Stimulated activated memory B cell treated with anti-CD40 and anti-IgM and Interleukin-4, amounts not matched to agents 10 μg/mL and 1 μg/mL and 100 μg/mL, for 72 hours (primary cell): ENCODE measurements around the gene KPTN.

ENCODE experiments used
- ATAC-seq: fragments of 150-1000 bp; cut with Tn5 transposase; 2 replicates; pipeline ENCODE4 v1.10.0; 2021
- H3K27ac Mint-ChIP-seq: one replicate; pipeline ENCODE4 v1.8.0; 2022; ENCODE audit warnings: mild to moderate bottlenecking, mixed read lengths
- H3K27me3 Mint-ChIP-seq: one replicate; pipeline ENCODE4 v1.8.0; 2022; ENCODE audit warnings: mixed read lengths
- H3K36me3 Mint-ChIP-seq: one replicate; pipeline ENCODE4 v1.8.0; 2022; ENCODE audit warnings: mixed read lengths
- H3K4me1 Mint-ChIP-seq: one replicate; pipeline ENCODE4 v1.8.0; 2022; ENCODE audit warnings: mixed read lengths
- H3K4me3 Mint-ChIP-seq: one replicate; pipeline ENCODE4 v1.8.0; 2022; ENCODE audit warnings: mild to moderate bottlenecking, moderate library complexity, mixed read lengths
- H3K9me3 Mint-ChIP-seq: one replicate; pipeline ENCODE4 v1.8.0; 2022; ENCODE audit warnings: mixed read lengths

KPTN gene

GRCh38 chr19:47512183-47512947, 28.3 kb upstream of the KPTN start:
- H3K9me3 Mint-ChIP-seq: no peaks in the 10 kb centered on the region
- ATAC-seq: no peak
- H3K4me3 Mint-ChIP-seq: peak overlapping the region; percentile 99
- peaks cover 69% of the 10 kb centered on the region for H3K4me1 Mint-ChIP-seq
- peak overlapping the region; percentile 99 for H3K27ac Mint-ChIP-seq
- peaks cover 21% of the 10 kb centered on the region for H3K36me3 Mint-ChIP-seq
- no peaks in the 10 kb centered on the region for H3K27me3 Mint-ChIP-seq

- no peak for ATAC-seq
- Mint-ChIP-seq H3K27me3 (no peaks in the 10 kb centered on the region), H3K9me3 (no peaks in the 10 kb centered on the region), H3K4me3 (no peak overlapping the region), H3K36me3 (peaks cover 21% of the 10 kb centered on the region), H3K27ac (peak overlapping the region; percentile 99), H3K4me1 (peaks cover 65% of the 10 kb centered on the region)
These were observed 27.7 kb upstream of the KPTN start for GRCh38 chr19:47511681-47512080.

- ATAC-seq: no peak
- Mint-ChIP-seq H3K4me3 (no peak overlapping the region), H3K27me3 (no peaks in the 10 kb centered on the region), H3K27ac (no peak overlapping the region), H3K9me3 (no peaks in the 10 kb centered on the region), H3K4me1 (peaks cover 62% of the 10 kb centered on the region), H3K36me3 (peaks cover 21% of the 10 kb centered on the region)
These were observed 27.1 kb upstream of the KPTN start for GRCh38 chr19:47511128-47511517.

DNA sequence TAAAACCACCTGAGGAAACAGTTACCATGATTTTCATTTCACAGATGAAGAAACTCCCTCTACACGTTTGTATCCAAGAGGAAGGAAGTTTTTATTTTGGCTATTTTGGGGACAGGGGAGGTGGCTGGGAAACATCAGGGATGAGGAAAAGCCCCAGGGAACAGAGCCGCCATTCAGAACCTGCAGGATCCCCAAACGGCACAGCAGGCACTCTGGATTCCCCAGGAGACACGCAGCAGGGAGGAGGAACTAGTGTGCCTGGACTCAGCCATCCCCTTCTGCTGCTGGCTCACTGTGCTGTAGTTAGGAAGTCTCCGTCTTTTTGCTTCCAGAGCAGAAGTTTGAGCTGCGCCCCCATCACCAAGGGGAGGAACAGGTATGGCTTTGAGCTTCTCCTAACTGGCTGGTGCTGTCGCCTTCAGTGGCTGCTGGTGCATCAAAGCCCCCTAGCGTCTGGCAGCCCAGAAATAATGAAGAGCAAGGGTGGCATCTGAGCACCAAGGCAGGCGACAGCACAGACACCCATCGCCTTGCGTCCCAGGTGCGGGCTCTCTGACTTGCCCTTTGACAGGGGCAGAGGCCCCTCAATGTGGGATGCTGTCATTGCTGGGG, 26.6 kb upstream of the KPTN start:
- H3K27me3 Mint-ChIP-seq: no peaks in the 10 kb centered on the region
- H3K36me3 Mint-ChIP-seq: peaks cover 21% of the 10 kb centered on the region
- H3K4me3 Mint-ChIP-seq: no peak overlapping the region
- no peak for ATAC-seq
- peaks cover 57% of the 10 kb centered on the region for H3K4me1 Mint-ChIP-seq
- no peak overlapping the region for H3K27ac Mint-ChIP-seq
- no peaks in the 10 kb centered on the region for H3K9me3 Mint-ChIP-seq

- no peak overlapping the region for H3K4me3 Mint-ChIP-seq
- H3K27ac Mint-ChIP-seq: no peak overlapping the region
- no peaks in the 10 kb centered on the region for H3K27me3 Mint-ChIP-seq
- peaks cover 21% of the 10 kb centered on the region for H3K36me3 Mint-ChIP-seq
- peaks cover 55% of the 10 kb centered on the region for H3K4me1 Mint-ChIP-seq
- no peak for ATAC-seq
- H3K9me3 Mint-ChIP-seq: no peaks in the 10 kb centered on the region
These were observed 26.0 kb upstream of the KPTN start for GRCh38 chr19:47509973-47510372.

DNA sequence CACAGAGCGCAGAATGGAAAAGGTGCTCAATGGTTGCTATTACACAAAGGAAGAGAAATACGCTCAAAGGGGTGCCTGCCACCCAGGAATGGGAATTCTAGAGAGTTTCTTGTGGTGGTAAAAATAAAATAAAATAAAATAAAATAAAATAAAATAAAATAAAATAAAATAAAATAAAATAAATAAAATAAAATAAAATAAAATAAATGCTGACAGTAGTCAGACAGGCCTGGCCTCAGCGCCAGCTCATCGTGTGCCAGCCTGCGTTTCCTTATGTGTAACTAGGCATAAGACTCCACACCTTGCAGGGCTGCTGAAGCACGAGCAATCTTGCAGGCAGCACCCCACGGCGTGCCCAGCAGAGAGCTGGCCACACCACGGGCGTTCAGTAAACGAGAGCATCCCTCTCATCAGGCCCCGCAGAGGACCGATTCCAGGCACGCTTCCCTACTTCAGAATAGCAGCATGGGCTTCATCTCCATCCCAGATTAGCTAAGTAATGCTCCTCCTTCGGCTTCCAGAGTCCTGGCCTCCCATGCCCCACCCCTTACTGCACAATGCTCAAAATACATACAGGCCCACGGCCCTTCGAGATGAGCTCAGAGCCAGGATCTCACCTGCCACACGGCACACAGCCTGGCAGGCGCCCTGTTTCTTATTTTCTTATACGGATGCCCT, 25.3 kb upstream of the KPTN start:
- no peak overlapping the region for H3K27ac Mint-ChIP-seq
- H3K9me3 Mint-ChIP-seq: no peaks in the 10 kb centered on the region
- no peak for ATAC-seq
- peaks cover 49% of the 10 kb centered on the region for H3K4me1 Mint-ChIP-seq
- no peak overlapping the region for H3K4me3 Mint-ChIP-seq
- H3K36me3 Mint-ChIP-seq: peaks cover 15% of the 10 kb centered on the region
- no peaks in the 10 kb centered on the region for H3K27me3 Mint-ChIP-seq

DNA sequence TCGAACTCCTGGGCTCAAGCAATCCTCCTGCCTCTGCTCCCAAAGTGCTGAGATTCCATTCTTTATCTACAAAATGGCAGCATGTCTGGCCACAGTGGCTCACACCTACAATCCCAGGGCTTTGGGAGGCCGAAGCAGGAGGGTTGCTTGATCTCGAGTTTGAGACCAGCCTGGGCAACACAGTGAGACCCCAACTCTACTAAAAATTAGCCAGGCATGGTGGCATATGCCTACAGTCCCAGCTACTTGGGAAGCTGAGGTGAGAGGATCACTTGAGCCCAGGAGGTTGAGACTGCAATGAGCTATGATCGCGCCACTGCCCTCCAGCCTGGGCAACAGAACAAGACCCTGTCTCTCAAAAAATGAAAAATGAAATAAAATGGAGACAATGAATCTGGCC, 24.7 kb upstream of the KPTN start:
- H3K36me3 Mint-ChIP-seq: peaks cover 12% of the 10 kb centered on the region
- no peaks in the 10 kb centered on the region for H3K9me3 Mint-ChIP-seq
- no peak overlapping the region for H3K4me3 Mint-ChIP-seq
- no peak overlapping the region for H3K27ac Mint-ChIP-seq
- peaks cover 43% of the 10 kb centered on the region for H3K4me1 Mint-ChIP-seq
- no peaks in the 10 kb centered on the region for H3K27me3 Mint-ChIP-seq
- no peak for ATAC-seq

DNA sequence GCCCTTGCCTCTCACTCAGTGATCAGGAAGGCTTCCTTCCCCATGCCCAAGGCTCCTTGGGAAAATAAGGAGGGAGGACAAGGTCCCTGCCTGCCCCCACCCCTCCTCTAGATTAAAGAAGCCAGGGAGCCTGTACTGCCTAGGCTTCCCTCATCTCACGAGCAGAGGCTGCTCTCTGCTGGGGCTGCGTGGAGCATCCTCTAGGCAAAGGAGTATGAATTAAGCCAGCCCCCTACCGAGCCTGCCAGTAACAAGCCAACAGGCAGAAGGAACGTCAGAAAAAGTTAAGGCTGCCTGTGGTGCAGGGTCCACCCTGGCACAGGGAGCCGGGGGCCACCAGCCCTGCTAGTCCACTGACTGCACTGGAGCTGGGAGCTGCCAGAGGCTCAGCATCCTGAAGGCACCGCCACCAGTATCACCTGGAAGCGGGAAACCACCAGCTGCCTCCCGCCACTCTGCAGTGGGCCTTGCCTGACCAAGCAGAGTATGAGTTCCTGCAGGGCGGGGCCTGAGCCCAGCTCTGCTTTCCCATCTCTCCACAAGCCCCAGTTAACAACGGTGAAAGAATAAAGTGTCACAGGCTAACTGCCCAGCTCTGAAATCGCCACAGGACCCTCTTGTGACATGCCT, 24.0 kb upstream of the KPTN start:
- ATAC-seq: no peak
- no peaks in the 10 kb centered on the region for H3K27me3 Mint-ChIP-seq
- peaks cover 19% of the 10 kb centered on the region for H3K36me3 Mint-ChIP-seq
- H3K9me3 Mint-ChIP-seq: no peaks in the 10 kb centered on the region
- H3K27ac Mint-ChIP-seq: no peak overlapping the region
- no peak overlapping the region for H3K4me3 Mint-ChIP-seq
- H3K4me1 Mint-ChIP-seq: peaks cover 39% of the 10 kb centered on the region

DNA sequence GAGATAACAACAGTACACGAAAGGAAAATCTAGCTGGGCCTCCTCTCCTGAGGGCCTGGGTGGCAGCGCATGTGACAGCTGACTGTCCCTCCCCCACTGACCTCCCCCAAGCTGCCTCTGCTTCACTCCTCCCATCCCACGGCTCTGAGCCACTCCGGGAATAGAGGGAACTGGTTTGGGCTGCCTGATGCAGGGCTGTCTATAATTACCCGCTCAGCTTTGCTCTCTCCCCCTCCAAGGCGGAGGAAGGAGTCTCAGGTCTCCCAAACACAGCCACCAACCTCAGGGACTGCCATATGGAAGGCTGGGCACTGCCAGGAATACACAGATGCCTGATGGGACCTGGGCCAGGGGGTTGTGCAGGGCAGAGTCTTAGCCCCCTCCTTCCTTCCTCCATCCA, 23.0 kb upstream of the KPTN start:
- Mint-ChIP-seq H3K27me3 (no peaks in the 10 kb centered on the region), H3K4me3 (no peak overlapping the region), H3K4me1 (peaks cover 30% of the 10 kb centered on the region), H3K9me3 (no peaks in the 10 kb centered on the region), H3K36me3 (peaks cover 19% of the 10 kb centered on the region), H3K27ac (no peak overlapping the region)
- ATAC-seq: no peak

GRCh38 chr19:47506459-47506858, 22.4 kb upstream of the KPTN start:
- no peak for ATAC-seq
- no peaks in the 10 kb centered on the region for H3K27me3 Mint-ChIP-seq
- no peak overlapping the region for H3K4me3 Mint-ChIP-seq
- H3K4me1 Mint-ChIP-seq: peaks cover 24% of the 10 kb centered on the region
- H3K9me3 Mint-ChIP-seq: no peaks in the 10 kb centered on the region
- no peak overlapping the region for H3K27ac Mint-ChIP-seq
- H3K36me3 Mint-ChIP-seq: peaks cover 19% of the 10 kb centered on the region

- Mint-ChIP-seq H3K4me1 (peaks cover 15% of the 10 kb centered on the region), H3K36me3 (peaks cover 26% of the 10 kb centered on the region), H3K4me3 (no peak overlapping the region), H3K9me3 (no peaks in the 10 kb centered on the region), H3K27ac (no peak overlapping the region), H3K27me3 (no peaks in the 10 kb centered on the region)
- no peak for ATAC-seq
These were observed 21.5 kb upstream of the KPTN start for GRCh38 chr19:47505506-47505905.

DNA sequence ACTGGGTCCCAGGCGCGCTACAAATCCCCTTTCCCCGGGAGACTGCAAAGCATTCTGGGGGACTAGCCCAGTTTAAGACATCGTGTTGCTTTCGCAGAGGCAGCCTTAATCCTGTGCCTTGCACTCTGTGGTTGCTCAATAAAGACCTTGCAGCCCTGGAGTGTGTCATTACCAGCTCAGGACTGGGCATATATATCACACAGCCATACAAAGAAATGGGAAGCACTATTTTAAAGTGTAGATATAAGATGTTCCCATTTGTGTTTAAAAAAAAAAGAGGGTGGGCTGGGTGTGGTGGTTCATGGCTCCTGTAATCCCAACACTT, 19.8 kb upstream of the KPTN start:
- H3K36me3 Mint-ChIP-seq: peaks cover 38% of the 10 kb centered on the region
- H3K27ac Mint-ChIP-seq: no peak overlapping the region
- H3K4me1 Mint-ChIP-seq: peaks cover 7% of the 10 kb centered on the region
- H3K9me3 Mint-ChIP-seq: no peaks in the 10 kb centered on the region
- ATAC-seq: no peak
- H3K4me3 Mint-ChIP-seq: no peak overlapping the region
- no peaks in the 10 kb centered on the region for H3K27me3 Mint-ChIP-seq

DNA sequence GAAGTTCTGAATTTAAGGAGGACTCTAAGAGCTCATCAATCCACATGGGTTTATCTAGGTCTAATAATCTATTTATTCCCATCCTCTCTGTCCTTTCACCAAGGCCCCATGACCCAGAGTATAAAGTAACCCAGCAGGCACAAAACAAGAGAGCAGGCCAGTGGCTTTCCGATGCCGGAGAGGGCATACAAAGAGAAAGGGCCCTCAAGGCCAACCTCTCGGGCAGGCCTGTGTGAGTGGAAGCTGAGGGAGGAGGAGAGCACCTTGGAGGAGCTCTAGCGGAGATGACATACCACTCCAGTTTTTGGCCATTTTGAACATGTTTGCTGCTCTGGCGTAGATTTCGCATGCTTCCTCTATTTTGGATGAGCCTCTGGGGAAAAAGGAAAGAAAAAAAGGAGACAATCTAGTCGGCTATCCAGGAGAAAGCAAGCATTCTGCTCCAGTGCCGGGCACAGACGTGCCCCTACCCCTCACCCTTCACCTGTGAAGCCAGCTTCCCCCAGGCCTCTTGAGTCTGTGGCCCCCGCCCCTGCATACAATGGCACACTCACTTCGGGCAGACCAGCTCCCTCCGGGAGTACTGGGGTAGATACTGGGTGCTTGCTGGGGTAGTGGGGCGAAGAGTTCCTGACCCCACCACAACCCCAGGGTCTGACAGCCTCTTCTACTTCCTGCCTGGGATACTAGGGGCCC, 19.3 kb upstream of the KPTN start:
- Mint-ChIP-seq H3K9me3 (no peaks in the 10 kb centered on the region), H3K4me3 (no peak overlapping the region), H3K4me1 (peaks cover 9% of the 10 kb centered on the region), H3K27me3 (no peaks in the 10 kb centered on the region), H3K36me3 (peaks cover 40% of the 10 kb centered on the region), H3K27ac (no peak overlapping the region)
- ATAC-seq: no peak

DNA sequence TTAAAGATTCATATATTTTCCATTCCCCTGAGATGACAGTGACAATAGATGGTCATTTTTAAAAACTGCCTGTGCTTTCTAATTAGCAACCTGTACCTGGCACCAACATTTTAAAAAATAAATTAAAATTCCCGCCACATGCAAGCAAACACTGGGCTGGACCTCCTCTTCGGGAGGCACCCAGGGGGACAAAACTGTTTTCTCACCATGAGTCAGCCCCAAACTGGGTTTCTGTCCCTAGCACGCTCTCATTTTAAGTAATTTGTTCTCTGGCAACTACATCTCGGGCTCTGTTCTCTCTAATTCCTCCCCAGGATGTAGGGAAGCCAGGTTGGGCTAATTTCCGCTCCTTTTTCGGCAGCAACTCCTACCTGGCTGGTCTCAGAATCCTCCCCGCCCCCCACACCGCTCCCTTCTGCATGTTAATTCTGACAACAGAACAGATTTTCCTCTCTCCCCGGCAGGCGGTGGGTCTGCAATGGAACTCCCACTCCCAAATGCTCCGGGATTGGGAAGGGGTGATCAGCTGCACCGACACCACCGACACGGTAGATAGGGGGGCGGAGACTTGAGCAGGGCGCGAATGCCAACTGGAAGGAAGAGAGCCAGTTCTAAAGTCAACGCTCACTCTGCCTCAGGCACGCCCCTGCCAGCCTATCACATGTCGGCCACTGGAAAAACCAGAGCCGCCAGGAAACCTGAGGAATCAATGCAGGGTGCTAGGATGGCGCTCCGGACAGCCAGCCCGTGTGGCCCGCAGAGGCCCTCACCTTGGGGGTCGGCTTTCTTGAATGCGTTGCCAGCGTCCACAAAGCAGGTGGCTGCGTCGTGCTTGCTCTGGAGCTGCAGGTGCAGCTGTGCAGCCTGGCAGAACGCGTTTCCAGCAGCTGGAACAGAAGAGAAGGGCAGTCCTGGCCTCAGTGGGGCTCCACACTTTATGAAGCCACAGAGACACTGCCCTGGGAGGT, 16.1 kb upstream of the KPTN start:
- Mint-ChIP-seq H3K36me3 (peaks cover 40% of the 10 kb centered on the region), H3K4me1 (peaks cover 9% of the 10 kb centered on the region), H3K4me3 (no peak overlapping the region), H3K9me3 (no peaks in the 10 kb centered on the region), H3K27ac (no peak overlapping the region), H3K27me3 (no peaks in the 10 kb centered on the region)
- ATAC-seq: no peak
